Subcutaneous adipose tissue (tissue), 4 donors: ENCODE data around the gene IL17RA. TPM values are rescaled to one million over a fixed set of nuclear protein-coding genes. Genes with fewer than 3 reads are reported as not detected.

Source experiments
- CTCF ChIP-seq: fragments of 450-650 bp; IDR thresholded peaks from one replicate; pipeline ENCODE4 v1.5.1; 2016; ENCODE audit warnings: low read depth, mild to moderate bottlenecking, control low read depth, antibody characterized with exemption, moderate library complexity
- total RNA-seq, 4 donors: library from RNA; depleted of rRNA; stranded (reverse); fragments of >200 nt; gene quantifications; one replicate each; pipeline ENCODE4 v1.1.0, GENCODE V29; 2016

Gene IL17RA
- total RNA-seq, 4 donors from 2014 or later: 17.9 to 30.3 (median 26.2) TPM

- no peak for TF ChIP-seq CTCF
Observed at GRCh38 chr22:17143826-17144225, 59.0 kb downstream of the IL17RA start.

GRCh38 chr22:17145021-17145680, 60.4 kb downstream of the IL17RA start:
- no peak for TF ChIP-seq CTCF

GRCh38 chr22:17149076-17149815, 64.4 kb downstream of the IL17RA start:
- no peak for TF ChIP-seq CTCF

- no peak for TF ChIP-seq CTCF
Observed at GRCh38 chr22:17152340-17152739, 67.5 kb downstream of the IL17RA start.

- TF ChIP-seq CTCF: no peak
Observed at GRCh38 chr22:17152971-17153370, 68.2 kb downstream of the IL17RA start.

GRCh38 chr22:17155941-17156340, 71.1 kb downstream of the IL17RA start:
- no peak for TF ChIP-seq CTCF

GRCh38 chr22:17157714-17158113, 72.9 kb downstream of the IL17RA start:
- no peak for TF ChIP-seq CTCF
